Activated CD4-positive, alpha-beta T cell treated with anti-CD3 and anti-CD28 coated beads, Interleukin-2, Interleukin-6, amounts not matched to agents 100 ng/mL and 50 ng/mL, durations not matched to agents 16 hours and 8 hours (primary cell): ENCODE measurements around the gene SYDE1.

Experiments
- DNase-seq: peaks from one replicate; pipeline ENCODE4 v3.0.0-alpha.2; 2020

The SYDE1 gene

DNA sequence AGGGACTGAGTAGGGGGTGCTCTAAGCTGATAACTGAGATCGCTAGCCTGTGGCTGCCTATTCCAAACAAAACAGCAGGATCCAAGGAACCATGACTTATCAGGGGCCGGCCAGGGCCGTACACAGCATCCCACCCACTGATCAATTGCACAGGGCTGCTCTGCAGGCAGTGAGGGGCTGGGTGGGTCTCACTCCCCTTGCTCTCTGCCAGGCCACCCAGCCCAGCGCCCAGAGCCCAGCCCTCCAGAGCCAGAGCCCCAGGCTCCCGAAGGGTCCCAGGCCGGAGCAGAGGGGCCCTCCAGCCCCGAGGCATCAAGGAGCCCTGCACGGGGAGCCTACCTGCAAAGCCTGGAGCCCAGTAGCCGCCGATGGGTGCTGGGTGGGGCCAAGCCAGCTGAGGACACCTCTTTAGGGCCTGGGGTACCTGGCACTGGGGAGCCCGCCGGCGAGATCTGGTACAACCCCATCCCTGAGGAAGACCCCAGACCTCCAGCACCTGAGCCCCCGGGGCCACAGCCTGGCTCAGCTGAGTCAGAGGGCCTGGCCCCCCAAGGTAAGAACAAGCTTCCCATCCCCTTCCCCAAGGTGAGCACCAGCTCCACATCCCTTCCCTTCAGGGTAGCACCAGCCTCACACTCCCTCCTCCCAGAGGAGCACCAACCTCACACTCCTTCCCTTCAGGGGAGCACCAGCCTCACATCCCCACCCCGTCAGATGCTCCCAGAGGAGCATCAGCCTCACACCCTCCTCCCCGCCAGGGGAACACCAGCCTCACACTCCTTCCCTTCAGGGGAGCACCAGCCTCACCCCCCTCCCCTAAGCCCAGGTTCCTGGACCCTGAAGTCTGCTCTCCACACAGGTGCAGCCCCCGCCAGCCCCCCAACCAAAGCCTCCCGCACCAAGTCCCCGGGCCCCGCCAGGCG, 1.9 kb downstream of the SYDE1 start:
- DNase-seq = no peak

GRCh38 chr19:15109768-15110417, 2.7 kb downstream of the SYDE1 start:
- DNase-seq = no peak

- DNase-seq = no peak
These were observed 3.2 kb downstream of the SYDE1 start for GRCh38 chr19:15110418-15110815.

- no peak for DNase-seq
These were observed 4.6 kb downstream of the SYDE1 start for GRCh38 chr19:15111758-15112157.

- DNase-seq = no peak
These were observed 5.2 kb downstream of the SYDE1 start for GRCh38 chr19:15112385-15112784.

GRCh38 chr19:15113245-15114152, 6.3 kb downstream of the SYDE1 start:
- no peak for DNase-seq

- no peak for DNase-seq
These were observed 6.9 kb downstream of the SYDE1 start for GRCh38 chr19:15114153-15114540.

- no peak for DNase-seq
These were observed 7.9 kb downstream of the SYDE1 start for GRCh38 chr19:15115080-15115479.

DNA sequence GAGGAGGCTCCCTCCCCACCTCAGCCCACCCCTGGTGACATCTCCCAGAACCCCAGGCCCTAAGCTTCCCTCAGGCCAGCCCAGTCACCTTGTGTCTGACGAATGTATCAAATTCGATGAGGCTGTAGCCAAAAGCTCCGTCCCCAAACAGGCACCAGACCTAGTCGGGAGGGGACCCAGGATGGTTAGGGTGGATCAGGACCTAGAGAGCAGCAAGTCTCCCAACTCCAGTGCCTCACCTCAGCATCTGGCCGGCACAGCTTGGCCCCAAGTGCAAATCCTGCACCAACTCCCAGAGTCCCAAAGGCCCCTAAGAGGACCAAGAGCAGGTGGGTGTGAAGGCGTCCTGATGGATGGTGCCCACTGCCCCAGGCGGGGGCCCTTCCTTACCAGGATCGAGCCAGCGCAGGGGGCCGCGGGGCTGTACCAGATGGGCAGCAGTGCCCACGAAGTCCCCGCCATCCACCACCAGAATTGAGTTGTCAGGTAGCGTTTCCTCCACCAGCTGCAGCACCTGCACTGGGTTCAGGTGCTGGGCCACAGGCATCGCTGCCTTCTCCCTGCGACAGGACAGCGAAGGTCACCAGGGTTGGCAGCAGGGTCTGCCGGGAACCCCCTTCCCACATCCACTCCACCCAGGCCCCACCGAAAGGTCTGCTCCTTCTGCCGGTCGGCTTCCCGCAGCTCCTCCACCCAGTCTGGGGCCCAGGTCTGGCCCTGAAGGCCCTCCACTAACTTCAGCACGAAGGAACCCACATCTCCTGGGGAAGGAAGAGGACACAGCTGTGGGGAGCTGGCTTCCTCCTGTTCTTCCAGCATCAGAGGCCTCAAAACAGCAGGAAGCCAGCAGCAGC, 8.8 kb downstream of the SYDE1 start:
- DNase-seq = no peak

GRCh38 chr19:15116856-15117255, 9.7 kb downstream of the SYDE1 start:
- DNase-seq = no peak

DNA sequence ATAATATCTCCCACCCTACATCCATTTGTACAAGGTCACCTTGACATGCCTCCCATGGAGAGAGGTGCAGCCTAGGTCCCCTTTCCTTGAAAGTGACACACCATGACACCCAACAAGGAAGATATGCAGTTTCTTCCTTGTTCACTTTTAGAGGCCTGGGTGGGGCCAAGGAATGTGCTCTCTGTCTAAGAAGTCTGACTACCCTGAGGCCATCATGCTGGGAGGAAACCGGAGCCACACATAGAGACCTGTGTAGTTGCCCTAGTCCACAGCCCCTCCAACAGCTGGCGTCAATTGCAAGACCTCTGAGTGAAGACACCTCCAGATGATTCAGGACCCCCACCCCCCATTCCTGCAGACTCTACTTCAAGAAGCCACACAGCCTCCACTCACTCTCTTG, 11.0 kb downstream of the SYDE1 start:
- no peak for DNase-seq

GRCh38 chr19:15118789-15119494, 11.7 kb downstream of the SYDE1 start:
- DNase-seq = no peak

- DNase-seq = no peak
These were observed 13.2 kb downstream of the SYDE1 start for GRCh38 chr19:15120135-15121026.

- DNase-seq = no peak
These were observed 15.3 kb downstream of the SYDE1 start for GRCh38 chr19:15122331-15123030.

DNA sequence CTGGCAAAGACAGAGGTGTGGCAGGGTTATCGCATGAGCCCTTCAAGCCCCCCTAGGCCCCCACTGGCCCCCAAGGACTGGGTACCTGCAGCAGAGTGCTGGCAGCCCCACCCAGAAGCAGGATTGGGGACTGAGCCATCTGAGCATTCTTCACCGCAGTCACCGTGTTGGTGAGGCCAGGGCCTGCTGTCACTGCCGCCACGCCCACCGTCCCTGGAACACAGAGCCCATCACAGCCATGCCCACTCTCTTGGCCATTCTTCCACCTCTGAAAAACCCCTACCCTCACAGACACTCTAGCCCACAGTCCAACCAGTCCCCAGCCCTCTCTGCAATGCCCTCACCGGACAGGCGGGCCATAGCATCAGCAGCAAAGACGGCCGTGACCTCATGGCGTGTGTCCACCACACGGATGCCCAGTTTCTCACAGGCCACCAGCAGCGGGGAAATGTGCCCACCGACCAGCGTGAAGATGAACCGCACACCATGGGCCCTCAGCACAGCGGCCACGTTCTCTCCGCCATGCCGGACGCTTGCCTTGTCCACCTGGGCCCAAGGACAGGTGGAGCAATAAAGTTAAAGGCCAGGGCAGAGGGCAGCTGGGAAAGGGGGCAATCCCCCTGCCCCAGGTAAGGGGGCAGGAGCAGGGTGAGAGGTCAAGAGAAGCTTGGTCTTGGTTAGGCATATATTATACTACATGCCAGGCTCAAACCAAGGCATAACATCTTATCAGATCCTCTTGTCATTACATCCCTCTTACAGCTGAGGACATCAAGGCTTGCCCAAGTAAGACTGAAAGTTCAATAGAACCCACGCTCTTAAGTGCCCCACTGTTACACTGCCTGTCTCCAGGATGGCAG, 16.1 kb downstream of the SYDE1 start:
- no peak for DNase-seq

DNA sequence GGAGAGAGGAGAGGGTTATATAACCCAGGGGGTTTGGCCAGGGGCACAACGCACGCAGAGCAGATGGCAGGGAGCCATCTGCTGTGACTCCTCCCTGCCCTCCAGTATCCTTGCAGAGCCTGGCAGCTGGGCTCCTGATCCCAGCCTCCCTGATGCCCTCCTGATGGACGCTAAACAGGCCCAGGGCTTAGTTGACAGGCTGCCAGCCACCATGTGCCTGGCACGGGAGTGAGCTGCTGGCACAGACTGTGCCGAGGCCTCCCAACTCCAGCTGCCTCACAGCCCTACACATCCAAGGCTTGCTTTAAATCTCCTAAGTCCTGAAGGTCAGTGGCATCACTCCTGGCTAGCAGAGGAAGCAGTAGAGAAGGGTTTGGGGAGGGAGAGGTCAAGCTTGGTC, 16.7 kb downstream of the SYDE1 start:
- no peak for DNase-seq

- no peak for DNase-seq
These were observed 17.5 kb downstream of the SYDE1 start for GRCh38 chr19:15124572-15125231.
